ENCODE data around the gene MAPK1. TPM values are rescaled to one million over a fixed set of nuclear protein-coding genes. Genes with fewer than 3 reads are reported as not detected.
"Not testable (repeated sequence)": the region's sequence is repeated elsewhere in the genome, so short reads cannot be mapped to it uniquely, and the experiment has no call there.

Gene MAPK1
- 23.1 and 74.2 TPM in 2 replicates for total RNA-seq (ENCODE audit: low replicate concordance)

DNA sequence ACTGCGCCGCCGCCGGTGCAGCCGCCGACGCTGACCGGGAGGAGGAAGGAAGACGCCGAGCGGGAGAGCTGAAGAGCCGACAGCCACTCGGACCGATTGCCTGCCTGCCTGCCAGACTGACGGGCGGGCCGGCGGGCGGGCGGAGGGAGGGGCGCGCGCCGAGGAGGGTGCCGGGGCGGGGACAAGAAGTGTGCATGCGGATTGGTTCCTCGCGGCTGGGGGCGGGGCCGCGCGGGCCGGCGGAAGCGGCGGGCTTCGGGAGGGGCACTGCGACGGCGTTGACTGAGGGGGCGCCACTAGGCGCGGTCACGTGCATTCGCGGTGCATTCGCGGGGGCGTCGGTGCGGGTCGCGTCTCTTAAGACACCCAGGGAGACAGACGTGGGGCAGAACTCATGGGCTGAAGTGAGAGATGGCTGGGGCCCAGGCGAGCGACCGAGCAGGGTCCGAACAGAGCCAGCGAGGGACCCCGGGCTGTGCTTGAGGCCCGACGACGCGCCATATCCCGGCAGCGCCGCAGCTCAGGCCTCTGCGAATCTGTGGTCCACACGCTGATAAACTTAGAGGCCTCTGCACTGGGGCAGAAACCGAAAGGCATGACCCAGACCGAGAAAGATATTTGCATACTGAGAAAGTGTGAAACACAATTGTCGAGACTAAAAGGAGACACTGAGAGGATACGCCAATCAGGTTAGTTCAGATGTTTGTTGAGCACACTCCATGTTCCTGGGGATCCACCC, at the start of gene MAPK1:
TSS of gene MAPK1 (minus strand) at position 118 of the 739 bp plus-strand sequence. CDS start 205 bp downstream, outside the sequence.
- H3K4me3 ChIP-seq (ENCODE audit: low read depth, low read length): peak within 1 kb of the TSS; percentile 92
- DNase-seq (ENCODE audit: low read depth): peak; percentile 80
- TF ChIP-seq, protein P1, sequence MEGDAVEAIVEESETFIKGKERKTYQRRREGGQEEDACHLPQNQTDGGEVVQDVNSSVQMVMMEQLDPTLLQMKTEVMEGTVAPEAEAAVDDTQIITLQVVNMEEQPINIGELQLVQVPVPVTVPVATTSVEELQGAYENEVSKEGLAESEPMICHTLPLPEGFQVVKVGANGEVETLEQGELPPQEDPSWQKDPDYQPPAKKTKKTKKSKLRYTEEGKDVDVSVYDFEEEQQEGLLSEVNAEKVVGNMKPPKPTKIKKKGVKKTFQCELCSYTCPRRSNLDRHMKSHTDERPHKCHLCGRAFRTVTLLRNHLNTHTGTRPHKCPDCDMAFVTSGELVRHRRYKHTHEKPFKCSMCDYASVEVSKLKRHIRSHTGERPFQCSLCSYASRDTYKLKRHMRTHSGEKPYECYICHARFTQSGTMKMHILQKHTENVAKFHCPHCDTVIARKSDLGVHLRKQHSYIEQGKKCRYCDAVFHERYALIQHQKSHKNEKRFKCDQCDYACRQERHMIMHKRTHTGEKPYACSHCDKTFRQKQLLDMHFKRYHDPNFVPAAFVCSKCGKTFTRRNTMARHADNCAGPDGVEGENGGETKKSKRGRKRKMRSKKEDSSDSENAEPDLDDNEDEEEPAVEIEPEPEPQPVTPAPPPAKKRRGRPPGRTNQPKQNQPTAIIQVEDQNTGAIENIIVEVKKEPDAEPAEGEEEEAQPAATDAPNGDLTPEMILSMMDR (IDR thresholded peaks at IDR 0.05; ENCODE audit: insufficient read depth, low read length): peak; percentile 32

DNA sequence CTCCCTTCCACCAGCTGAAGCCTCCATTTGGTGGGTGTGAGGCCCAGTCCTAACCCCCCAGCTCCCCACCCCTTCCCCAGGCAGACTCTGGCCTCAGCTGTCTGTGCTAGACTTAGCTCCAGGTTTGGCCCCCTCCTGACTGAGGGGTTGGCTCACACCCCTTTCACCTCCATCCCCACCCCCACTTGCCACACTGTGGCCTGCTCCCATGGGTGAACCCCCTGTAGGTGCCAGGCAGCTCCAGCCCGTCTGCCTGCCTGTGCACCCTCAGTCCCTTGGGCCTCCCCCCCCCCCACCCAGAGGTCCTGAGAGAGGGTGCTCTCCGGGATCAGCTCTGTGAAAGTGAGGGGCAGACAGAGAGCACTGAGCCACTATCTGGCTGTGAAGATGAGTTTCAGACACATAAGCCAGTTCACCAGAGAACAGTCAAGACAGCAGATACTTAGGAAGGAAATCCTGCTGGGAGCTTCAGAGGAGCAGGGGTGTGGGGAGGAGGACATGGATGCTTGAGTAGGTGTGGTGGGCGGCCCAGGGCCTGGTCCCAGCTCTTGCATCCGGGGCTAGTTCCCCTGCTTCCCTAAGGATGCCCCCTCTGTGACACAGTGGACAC, 49.0 kb upstream of the MAPK1 start:
- TF ChIP-seq, protein P1 (IDR thresholded peaks at IDR 0.05; ENCODE audit: insufficient read depth, low read length): no peak
- no peak for DNase-seq (ENCODE audit: low read depth)
- H3K4me3 ChIP-seq (ENCODE audit: low read depth, low read length): no peak overlapping the region

- TF ChIP-seq, protein P1 (IDR thresholded peaks at IDR 0.05; ENCODE audit: insufficient read depth, low read length): no peak
- no peak for DNase-seq (ENCODE audit: low read depth)
- no peak overlapping the region for H3K4me3 ChIP-seq (ENCODE audit: low read depth, low read length)
Measured at GRCh38 chr22:21915624-21916308, 48.3 kb upstream of the MAPK1 start.

- not testable (repeated sequence) for DNase-seq (ENCODE audit: low read depth); H3K4me3 ChIP-seq (ENCODE audit: low read depth, low read length)
Measured at GRCh38 chr22:21914033-21914642, 46.7 kb upstream of the MAPK1 start.

- not testable (repeated sequence) for DNase-seq (ENCODE audit: low read depth); H3K4me3 ChIP-seq (ENCODE audit: low read depth, low read length)
Measured at GRCh38 chr22:21910367-21910766, 42.9 kb upstream of the MAPK1 start.

GRCh38 chr22:21909871-21910270, 42.4 kb upstream of the MAPK1 start:
- H3K4me3 ChIP-seq (ENCODE audit: low read depth, low read length): no peak overlapping the region
- DNase-seq (ENCODE audit: low read depth): no peak
- TF ChIP-seq, protein P1 (IDR thresholded peaks at IDR 0.05; ENCODE audit: insufficient read depth, low read length): no peak

- no peak for DNase-seq (ENCODE audit: low read depth)
- H3K4me3 ChIP-seq (ENCODE audit: low read depth, low read length): no peak overlapping the region
- TF ChIP-seq, protein P1 (IDR thresholded peaks at IDR 0.05; ENCODE audit: insufficient read depth, low read length): no peak
Measured at GRCh38 chr22:21907638-21908522, 40.4 kb upstream of the MAPK1 start.

- not testable (repeated sequence) for DNase-seq (ENCODE audit: low read depth); H3K4me3 ChIP-seq (ENCODE audit: low read depth, low read length)
Measured at GRCh38 chr22:21905234-21905633, 37.8 kb upstream of the MAPK1 start.

Measured in fibroblast of the aortic adventitia (primary cell).